HepG2 (cell line): ENCODE measurements around the gene M1AP. TPM values are rescaled to one million over a fixed set of nuclear protein-coding genes. Genes with fewer than 3 reads are reported as not detected.

Source experiments
- ATF7-NPFF ChIP-seq: sonication (generic); formaldehyde crosslinking; IDR thresholded peaks from 2 replicates; pipeline ENCODE4 v1.8.1; 2023; ENCODE audit warnings: mild to moderate bottlenecking, low read depth, missing genetic modification reagents, moderate library complexity
- ATM ChIP-seq: fragments of 450-650 bp; IDR thresholded peaks from 2 replicates; pipeline ENCODE4 v1.7.1; 2017; ENCODE audit warnings: mild to moderate bottlenecking, borderline replicate concordance
- CREM ChIP-seq, 2 experiments: sonication (generic) in 1 of 2; formaldehyde crosslinking in 1 of 2; IDR thresholded peaks; 2 replicates each; pipeline versions ENCODE4 v1.4.0 to v1.6.1; 2016 to 2020; ENCODE audit warnings: antibody characterized with exemption in 1 of 2, mild to moderate bottlenecking in 1 of 2, missing genetic modification reagents in 1 of 2
- GATAD1 ChIP-seq: IDR thresholded peaks from 2 replicates; pipeline ENCODE4 v1.6.1; 2016; ENCODE audit warnings: missing genetic modification reagents, missing compliant biosample characterization
- HNRNPH1 ChIP-seq: fragments of 200-400 bp; formaldehyde crosslinking; optimal IDR thresholded peaks from 2 replicates; pipeline ENCODE3; 2017; ENCODE audit warnings: mild to moderate bottlenecking, low read depth, low read length
- ISL2 ChIP-seq: sonication (generic); formaldehyde crosslinking; IDR thresholded peaks from 2 replicates; pipeline ENCODE4 v1.5.0; 2020; ENCODE audit warnings: missing genetic modification reagents
- MIXL1 ChIP-seq: IDR thresholded peaks from 2 replicates; pipeline ENCODE4 v1.6.1; 2016
- NCOA1 ChIP-seq: sonication (generic); formaldehyde crosslinking; IDR thresholded peaks from 2 replicates; pipeline ENCODE4 v1.9.0; 2021; ENCODE audit warnings: missing genetic modification reagents
- NR2F6 ChIP-seq, 2 experiments: IDR thresholded peaks; 2 replicates each; pipeline ENCODE4 v1.6.1; 2016; ENCODE audit warnings: antibody characterized with exemption in 1 of 2, mild to moderate bottlenecking in 1 of 2
- PHF21A ChIP-seq: sonication (generic); formaldehyde crosslinking; IDR thresholded peaks from 2 replicates; pipeline ENCODE4 v1.5.0; 2020; ENCODE audit warnings: mild to moderate bottlenecking, missing genetic modification reagents
- RXRB ChIP-seq: IDR thresholded peaks from 2 replicates; pipeline ENCODE4 v1.6.1; 2016; ENCODE audit warnings: borderline replicate concordance, missing genetic modification reagents, missing compliant biosample characterization
- SIN3B ChIP-seq: fragments of 150-350 bp; IDR thresholded peaks from 2 replicates; pipeline ENCODE4 v1.6.1; 2014; ENCODE audit warnings: low read length
- U2AF2 ChIP-seq: fragments of 200-400 bp; formaldehyde crosslinking; IDR thresholded peaks from 2 replicates; pipeline ENCODE4 v1.6.1; 2017; ENCODE audit warnings: low read depth, mild to moderate bottlenecking, low read length
- ZFP82 ChIP-seq: sonication (generic); formaldehyde crosslinking; IDR thresholded peaks from 2 replicates; pipeline ENCODE4 v1.5.1; 2020; ENCODE audit warnings: mild to moderate bottlenecking, missing genetic modification reagents, borderline replicate concordance
- ZIK1 ChIP-seq: sonication (generic); formaldehyde crosslinking; IDR thresholded peaks from 2 replicates; pipeline ENCODE4 v1.5.0; 2020; ENCODE audit warnings: mild to moderate bottlenecking, low read depth, missing genetic modification reagents, borderline replicate concordance
- ZNF547 ChIP-seq: sonication (generic); formaldehyde crosslinking; IDR thresholded peaks from 2 replicates; pipeline ENCODE4 v1.5.1; 2020; ENCODE audit warnings: mild to moderate bottlenecking, missing genetic modification reagents
- ZNF562 ChIP-seq: sonication (generic); formaldehyde crosslinking; IDR thresholded peaks from 2 replicates; pipeline ENCODE4 v1.8.0; 2022; ENCODE audit warnings: missing genetic modification reagents, borderline replicate concordance
- ZNF569 ChIP-seq: sonication (generic); formaldehyde crosslinking; IDR thresholded peaks from 2 replicates; pipeline ENCODE4 v1.5.0; 2020; ENCODE audit warnings: mild to moderate bottlenecking, missing genetic modification reagents, moderate library complexity, borderline replicate concordance
- ZSCAN25 ChIP-seq: sonication (generic); formaldehyde crosslinking; IDR thresholded peaks from 2 replicates; pipeline ENCODE4 v1.8.0; 2022; ENCODE audit warnings: mild to moderate bottlenecking, missing genetic modification reagents
- polyA plus RNA-seq, 8 experiments: library from polyadenylated mRNA; depleted of rRNA in 3 of 8; stranded (reverse) in 7 of 8; unstranded in 1 of 8; fragments of >200 nt; fragmentation: Illumina TruSeq in 4 of 8; extraction: Trizol in 4 of 8; gene quantifications; 2 replicates each; pipeline versions ENCODE4 v1.2.1 to v1.2.3, GENCODE V29; 2011 to 2016; ENCODE audit warnings: low read depth in 4 of 8, missing spikeins in 1 of 8, mixed read lengths in 1 of 8; ENCODE audit not compliant: insufficient read depth in 1 of 8
- total RNA-seq, 5 experiments: library from RNA; depleted of rRNA; stranded (reverse); fragments of >200 nt; fragmentation: Illumina TruSeq; extraction: Trizol; gene quantifications; 2 replicates each; pipeline ENCODE4 v1.2.3, GENCODE V29; 2016; ENCODE audit warnings: low read depth in 1 of 5
- TF ChIP-seq, protein P1 (sequence below): sonication (generic); formaldehyde crosslinking; IDR thresholded peaks from 2 replicates; pipeline ENCODE4 v1.4.0; 2020; ENCODE audit warnings: missing genetic modification reagents
- TF ChIP-seq, protein P2 (sequence below): sonication (generic); formaldehyde crosslinking; IDR thresholded peaks from 2 replicates; pipeline ENCODE4 v1.9.0; 2022; ENCODE audit warnings: low read depth, missing genetic modification reagents
- TF ChIP-seq, protein P3 (sequence below): sonication (generic); formaldehyde crosslinking; IDR thresholded peaks from 2 replicates; pipeline ENCODE4 v1.4.0; 2020; ENCODE audit warnings: missing genetic modification reagents
- TF ChIP-seq, protein P4 (sequence below): IDR thresholded peaks from 2 replicates; pipeline ENCODE4 v1.6.1; 2018; ENCODE audit warnings: missing genetic modification reagents, mild to moderate bottlenecking, missing compliant biosample characterization

M1AP gene
- total and polyA plus RNA-seq, 2 of the 13 experiments (the other 11 are each of a cell fraction or from before 2014, with no cell fraction given), result not detected

DNA sequence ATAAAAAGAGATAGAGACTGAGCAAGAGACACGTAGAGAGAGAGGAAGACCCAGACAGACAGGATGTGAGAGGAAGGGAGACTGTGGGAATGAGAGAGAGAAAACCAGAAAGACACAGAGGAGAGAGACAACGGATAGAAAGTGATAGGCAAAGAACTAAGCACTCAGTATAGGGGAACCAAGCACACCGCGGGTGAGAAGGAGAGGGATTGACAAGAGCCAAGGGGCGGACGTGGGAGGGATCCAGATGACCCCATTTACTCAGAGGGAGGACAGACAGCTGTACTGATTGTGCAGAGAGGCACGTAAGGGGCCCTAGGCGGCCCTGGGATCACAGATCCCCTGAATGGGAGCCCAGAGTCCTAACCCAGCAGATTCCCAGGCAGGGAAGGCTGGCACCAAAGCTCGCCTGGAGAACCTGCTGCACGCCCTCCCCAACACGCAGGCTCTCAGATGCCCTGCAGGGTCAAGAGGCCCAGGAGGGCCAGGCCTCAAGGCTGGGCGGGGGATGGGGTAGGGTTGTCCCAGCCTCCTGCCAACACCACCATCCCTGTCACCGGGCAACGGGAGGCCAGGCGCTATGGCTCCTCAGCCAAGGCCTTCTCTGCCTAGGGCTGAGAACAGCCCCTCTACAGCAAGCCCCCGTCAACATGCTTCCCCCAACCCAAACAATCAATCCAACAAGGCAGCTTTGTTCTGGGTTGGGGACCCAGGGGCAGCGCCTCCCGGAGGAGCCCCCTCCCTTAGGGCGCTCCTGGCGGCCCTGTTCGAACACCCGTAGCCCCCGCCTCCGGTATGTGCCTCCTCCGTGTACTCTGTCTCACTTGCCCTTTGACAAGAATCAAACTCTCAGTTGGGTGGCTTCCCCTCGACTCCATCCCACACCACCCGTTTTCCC, 95.0 kb downstream of the M1AP start (continued):
- TF ChIP-seq, protein P1, sequence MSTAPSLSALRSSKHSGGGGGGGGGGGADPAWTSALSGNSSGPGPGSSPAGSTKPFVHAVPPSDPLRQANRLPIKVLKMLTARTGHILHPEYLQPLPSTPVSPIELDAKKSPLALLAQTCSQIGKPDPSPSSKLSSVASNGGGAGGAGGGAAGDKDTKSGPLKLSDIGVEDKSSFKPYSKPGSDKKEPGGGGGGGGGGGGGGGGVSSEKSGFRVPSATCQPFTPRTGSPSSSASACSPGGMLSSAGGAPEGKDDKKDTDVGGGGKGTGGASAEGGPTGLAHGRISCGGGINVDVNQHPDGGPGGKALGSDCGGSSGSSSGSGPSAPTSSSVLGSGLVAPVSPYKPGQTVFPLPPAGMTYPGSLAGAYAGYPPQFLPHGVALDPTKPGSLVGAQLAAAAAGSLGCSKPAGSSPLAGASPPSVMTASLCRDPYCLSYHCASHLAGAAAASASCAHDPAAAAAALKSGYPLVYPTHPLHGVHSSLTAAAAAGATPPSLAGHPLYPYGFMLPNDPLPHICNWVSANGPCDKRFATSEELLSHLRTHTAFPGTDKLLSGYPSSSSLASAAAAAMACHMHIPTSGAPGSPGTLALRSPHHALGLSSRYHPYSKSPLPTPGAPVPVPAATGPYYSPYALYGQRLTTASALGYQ (CRISPR knock-in tag), result no peak
- TF ChIP-seq ZNF569 (CRISPR knock-in tag), result 0 out of 2 replicates have a peak, but pooled peaks have one; percentile 30
- no peak for TF ChIP-seq ATM
- TF ChIP-seq SIN3B, result no peak
- TF ChIP-seq ZFP82, result no peak
- TF ChIP-seq ZNF562 (CRISPR knock-in tag), result no peak
- no peak for TF ChIP-seq ZIK1
- TF ChIP-seq ZSCAN25, result peak; percentile 71
- TF ChIP-seq NR2F6 (IDR thresholded peaks at IDR 0.05), result peak; percentile 47; the same call in 1 of the 2 replicates
- TF ChIP-seq NR2F6 (CRISPR knock-in tag; IDR thresholded peaks at IDR 0.05), result peak; percentile 76
- TF ChIP-seq, protein P2, sequence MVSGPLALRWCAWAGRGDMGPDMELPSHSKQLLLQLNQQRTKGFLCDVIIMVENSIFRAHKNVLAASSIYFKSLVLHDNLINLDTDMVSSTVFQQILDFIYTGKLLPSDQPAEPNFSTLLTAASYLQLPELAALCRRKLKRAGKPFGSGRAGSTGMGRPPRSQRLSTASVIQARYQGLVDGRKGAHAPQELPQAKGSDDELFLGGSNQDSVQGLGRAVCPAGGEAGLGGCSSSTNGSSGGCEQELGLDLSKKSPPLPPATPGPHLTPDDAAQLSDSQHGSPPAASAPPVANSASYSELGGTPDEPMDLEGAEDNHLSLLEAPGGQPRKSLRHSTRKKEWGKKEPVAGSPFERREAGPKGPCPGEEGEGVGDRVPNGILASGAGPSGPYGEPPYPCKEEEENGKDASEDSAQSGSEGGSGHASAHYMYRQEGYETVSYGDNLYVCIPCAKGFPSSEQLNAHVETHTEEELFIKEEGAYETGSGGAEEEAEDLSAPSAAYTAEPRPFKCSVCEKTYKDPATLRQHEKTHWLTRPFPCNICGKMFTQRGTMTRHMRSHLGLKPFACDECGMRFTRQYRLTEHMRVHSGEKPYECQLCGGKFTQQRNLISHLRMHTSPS (CRISPR knock-in tag), result peak; percentile 55; the same call in 1 of the 2 replicates
- no peak for TF ChIP-seq CREM (IDR thresholded peaks at IDR 0.05)
- TF ChIP-seq CREM (CRISPR knock-in tag; IDR thresholded peaks at IDR 0.05), result no peak
- TF ChIP-seq ZNF547 (CRISPR knock-in tag), result no peak
- TF ChIP-seq NCOA1 (CRISPR knock-in tag), result no peak
- TF ChIP-seq, protein P3, sequence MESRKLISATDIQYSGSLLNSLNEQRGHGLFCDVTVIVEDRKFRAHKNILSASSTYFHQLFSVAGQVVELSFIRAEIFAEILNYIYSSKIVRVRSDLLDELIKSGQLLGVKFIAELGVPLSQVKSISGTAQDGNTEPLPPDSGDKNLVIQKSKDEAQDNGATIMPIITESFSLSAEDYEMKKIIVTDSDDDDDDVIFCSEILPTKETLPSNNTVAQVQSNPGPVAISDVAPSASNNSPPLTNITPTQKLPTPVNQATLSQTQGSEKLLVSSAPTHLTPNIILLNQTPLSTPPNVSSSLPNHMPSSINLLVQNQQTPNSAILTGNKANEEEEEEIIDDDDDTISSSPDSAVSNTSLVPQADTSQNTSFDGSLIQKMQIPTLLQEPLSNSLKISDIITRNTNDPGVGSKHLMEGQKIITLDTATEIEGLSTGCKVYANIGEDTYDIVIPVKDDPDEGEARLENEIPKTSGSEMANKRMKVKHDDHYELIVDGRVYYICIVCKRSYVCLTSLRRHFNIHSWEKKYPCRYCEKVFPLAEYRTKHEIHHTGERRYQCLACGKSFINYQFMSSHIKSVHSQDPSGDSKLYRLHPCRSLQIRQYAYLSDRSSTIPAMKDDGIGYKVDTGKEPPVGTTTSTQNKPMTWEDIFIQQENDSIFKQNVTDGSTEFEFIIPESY (CRISPR knock-in tag), result no peak
- no peak for TF ChIP-seq ISL2
- no peak for TF ChIP-seq GATAD1
- no peak for TF ChIP-seq HNRNPH1
- peak; percentile 18; the same call in 1 of the 2 replicates for TF ChIP-seq RXRB (CRISPR knock-in tag)
- TF ChIP-seq, protein P4, sequence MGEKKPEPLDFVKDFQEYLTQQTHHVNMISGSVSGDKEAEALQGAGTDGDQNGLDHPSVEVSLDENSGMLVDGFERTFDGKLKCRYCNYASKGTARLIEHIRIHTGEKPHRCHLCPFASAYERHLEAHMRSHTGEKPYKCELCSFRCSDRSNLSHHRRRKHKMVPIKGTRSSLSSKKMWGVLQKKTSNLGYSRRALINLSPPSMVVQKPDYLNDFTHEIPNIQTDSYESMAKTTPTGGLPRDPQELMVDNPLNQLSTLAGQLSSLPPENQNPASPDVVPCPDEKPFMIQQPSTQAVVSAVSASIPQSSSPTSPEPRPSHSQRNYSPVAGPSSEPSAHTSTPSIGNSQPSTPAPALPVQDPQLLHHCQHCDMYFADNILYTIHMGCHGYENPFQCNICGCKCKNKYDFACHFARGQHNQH (CRISPR knock-in tag), result 0 out of 2 replicates have a peak, but pooled peaks have one; percentile 54
- no peak for TF ChIP-seq U2AF2
- TF ChIP-seq PHF21A, result peak; percentile 43; the same call in 1 of the 2 replicates
- no peak for TF ChIP-seq ATF7-NPFF (CRISPR knock-in tag)
- no peak for TF ChIP-seq MIXL1 (CRISPR knock-in tag)
